ENCODE results near the gene FYB2.

FYB2 gene

DNA sequence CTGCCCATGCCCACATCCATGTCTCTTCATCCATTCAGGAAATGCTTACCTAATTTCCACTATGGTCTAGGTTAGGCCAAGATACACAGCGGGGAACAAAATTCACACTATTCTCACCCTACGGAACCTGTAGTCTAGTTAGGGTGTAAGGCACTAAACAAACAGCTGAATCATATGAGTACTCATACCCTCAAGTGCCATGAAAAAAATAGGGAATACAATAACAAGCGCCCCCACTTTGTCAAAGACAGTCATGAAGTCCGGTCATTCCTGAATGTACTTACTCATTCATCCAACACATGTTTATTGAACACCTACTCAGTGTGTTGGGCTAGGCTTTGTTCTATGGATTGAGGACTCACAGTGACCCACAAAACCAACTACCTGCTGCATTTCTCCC lies 6.2 kb upstream of the FYB2 start:
- TF ChIP-seq, protein P1, sequence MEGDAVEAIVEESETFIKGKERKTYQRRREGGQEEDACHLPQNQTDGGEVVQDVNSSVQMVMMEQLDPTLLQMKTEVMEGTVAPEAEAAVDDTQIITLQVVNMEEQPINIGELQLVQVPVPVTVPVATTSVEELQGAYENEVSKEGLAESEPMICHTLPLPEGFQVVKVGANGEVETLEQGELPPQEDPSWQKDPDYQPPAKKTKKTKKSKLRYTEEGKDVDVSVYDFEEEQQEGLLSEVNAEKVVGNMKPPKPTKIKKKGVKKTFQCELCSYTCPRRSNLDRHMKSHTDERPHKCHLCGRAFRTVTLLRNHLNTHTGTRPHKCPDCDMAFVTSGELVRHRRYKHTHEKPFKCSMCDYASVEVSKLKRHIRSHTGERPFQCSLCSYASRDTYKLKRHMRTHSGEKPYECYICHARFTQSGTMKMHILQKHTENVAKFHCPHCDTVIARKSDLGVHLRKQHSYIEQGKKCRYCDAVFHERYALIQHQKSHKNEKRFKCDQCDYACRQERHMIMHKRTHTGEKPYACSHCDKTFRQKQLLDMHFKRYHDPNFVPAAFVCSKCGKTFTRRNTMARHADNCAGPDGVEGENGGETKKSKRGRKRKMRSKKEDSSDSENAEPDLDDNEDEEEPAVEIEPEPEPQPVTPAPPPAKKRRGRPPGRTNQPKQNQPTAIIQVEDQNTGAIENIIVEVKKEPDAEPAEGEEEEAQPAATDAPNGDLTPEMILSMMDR (IDR thresholded peaks at IDR 0.05; ENCODE audit: borderline replicate concordance, insufficient read depth, low read depth, low read length) = no peak
- H3K4me3 ChIP-seq (ENCODE audit: low read depth, low read length) = no peak overlapping the region

DNA sequence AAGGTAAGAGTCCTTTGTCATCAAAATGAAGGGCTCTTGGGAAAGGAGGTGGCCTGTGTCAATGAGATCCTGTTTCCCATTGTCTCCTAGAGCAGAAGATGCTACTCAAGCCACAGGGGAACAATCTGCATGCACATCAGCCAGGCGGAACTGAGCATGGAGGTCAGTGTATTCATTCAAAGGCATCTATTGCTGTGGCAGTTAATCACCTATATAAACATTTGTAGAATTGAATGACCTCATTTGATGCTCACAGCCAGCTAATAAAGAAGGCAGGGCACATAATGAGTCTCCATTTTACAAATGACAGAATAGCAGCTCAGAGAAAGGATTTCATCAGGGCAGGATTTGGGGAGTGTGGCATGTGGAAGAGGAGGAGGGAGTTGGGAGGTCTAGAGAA lies 5.7 kb upstream of the FYB2 start:
- H3K4me3 ChIP-seq (ENCODE audit: low read depth, low read length) = no peak overlapping the region
- TF ChIP-seq, protein P1 (IDR thresholded peaks at IDR 0.05; ENCODE audit: borderline replicate concordance, insufficient read depth, low read depth, low read length) = no peak

DNA sequence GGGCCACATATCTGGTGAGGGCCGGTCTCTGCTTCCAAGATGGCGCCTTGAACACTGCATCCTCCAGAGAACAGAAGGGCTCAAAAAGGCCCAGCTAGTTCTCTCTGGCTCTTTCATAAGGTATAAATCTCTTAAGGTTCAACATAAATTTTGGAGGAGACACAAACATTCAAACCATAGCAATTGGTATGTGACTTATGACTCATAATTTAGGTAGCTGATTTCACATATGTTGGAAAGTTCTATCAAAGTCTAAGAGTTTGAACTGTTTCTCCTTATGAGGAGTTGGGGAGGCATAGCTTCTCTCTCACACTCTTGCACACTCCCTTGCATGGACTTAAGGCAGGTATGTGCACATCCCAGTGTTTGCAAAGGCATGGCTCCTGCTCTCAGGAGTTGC lies 5.1 kb upstream of the FYB2 start:
- no peak overlapping the region for H3K4me3 ChIP-seq (ENCODE audit: low read depth, low read length)
- TF ChIP-seq, protein P1 (IDR thresholded peaks at IDR 0.05; ENCODE audit: borderline replicate concordance, insufficient read depth, low read depth, low read length) = no peak

DNA sequence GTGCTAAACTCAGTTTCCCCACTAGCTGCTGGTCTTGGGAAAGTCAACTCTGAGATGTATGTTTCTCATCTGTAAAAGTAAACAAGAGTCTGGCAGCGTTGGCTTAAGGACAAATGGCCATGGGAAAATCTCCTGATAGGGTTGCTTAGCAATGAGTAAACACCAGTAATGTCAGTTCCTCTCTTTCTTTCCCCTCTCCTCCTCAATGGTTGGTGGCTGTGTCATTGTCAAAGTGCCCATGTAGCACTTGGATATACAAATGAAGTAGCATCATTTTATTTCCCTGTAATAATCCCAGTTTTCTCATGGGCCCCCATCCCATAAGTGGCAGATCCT lies 2.2 kb upstream of the FYB2 start:
- no peak overlapping the region for H3K4me3 ChIP-seq (ENCODE audit: low read depth, low read length)
- TF ChIP-seq, protein P1 (IDR thresholded peaks at IDR 0.05; ENCODE audit: borderline replicate concordance, insufficient read depth, low read depth, low read length) = no peak

DNA sequence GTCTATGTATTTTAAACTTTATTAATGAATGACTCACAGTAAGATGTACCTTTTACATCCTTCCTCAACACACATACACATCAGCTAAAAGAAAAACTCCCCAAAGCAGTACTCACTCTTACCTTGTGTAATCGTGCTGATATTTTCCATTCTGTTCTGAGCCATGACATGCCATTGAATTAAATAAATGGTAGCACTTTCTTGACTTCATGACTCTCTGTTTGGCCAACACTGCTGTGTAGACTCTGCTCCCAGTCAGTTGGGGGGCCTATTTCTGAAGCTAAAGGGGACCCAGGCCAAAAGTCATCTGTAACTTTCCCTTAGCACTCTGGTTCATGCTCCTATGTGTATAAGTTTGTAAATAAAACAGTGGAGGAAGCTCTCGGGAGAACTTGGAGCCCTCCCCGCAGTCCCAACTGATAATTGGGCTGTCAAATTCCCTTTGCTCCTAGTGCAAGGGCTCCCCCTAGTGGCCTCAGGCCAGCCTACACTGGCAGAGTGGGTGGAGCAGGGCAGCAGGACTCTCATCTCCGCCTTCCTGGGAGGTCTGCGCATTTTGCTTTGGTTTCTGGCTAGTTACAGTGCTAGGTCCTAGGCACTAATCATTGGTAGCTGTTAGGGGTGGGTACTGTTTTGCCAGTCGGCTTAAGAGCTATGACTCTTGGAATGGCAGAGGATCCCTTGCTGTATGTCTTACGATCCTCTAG lies 1.7 kb upstream of the FYB2 start:
- H3K4me3 ChIP-seq (ENCODE audit: low read depth, low read length) = no peak overlapping the region
- TF ChIP-seq, protein P1 (IDR thresholded peaks at IDR 0.05; ENCODE audit: borderline replicate concordance, insufficient read depth, low read depth, low read length) = peak; percentile 96

DNA sequence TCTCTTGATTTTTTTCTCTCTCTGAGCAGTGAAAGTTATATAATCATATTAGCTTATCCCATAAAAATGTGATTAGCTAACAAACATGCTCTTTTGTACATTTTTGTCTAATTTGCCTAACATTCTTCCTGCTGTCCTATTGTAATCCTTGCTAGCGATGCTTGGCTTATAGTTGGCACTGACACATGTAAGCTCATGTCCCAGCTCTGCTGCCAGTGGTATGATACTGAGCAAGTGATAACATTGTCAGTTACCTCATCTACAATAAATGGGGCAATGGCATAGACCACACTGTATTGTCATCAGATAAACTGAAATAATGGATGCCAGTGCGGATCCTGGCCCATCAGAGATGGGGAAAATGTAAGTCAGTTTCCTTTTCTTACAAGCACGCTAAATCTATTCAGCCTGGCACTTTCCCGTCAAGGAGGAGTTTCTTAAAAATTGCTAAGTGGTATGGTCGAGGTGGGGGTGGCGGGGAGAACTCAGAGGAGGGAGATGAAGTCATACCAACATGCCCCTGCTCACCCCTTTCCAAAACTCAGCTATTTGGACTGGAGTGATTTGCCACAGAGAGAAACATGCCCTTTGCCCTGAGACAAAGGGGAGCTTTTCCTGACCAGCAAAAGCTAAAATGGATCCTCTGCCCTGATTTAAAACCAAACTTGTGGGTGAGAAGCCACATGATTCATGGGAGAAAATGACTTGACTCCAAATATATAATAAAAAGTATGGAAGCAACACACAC lies 1.3 kb downstream of the FYB2 start:
- TF ChIP-seq, protein P1 (IDR thresholded peaks at IDR 0.05; ENCODE audit: borderline replicate concordance, insufficient read depth, low read depth, low read length) = no peak
- no peak overlapping the region for H3K4me3 ChIP-seq (ENCODE audit: low read depth, low read length)

DNA sequence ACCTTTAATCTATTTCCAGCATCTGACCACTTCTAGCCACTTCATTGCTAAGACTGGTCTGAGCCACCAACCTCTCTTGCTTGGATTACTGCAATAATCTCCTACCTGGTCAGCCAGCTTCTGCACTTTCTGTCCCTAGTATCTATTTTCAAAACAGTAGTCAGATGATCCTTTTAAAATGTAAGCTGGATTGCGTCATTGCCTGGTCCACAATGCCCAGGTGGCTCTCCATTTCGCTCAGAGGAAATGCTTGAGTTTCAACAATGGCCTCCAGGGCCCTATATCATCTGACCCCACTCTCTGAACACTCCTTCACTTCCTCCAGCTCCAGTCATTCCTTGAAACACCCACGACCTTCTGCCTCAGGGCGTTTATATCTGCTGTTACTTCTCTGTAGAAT lies 2.3 kb downstream of the FYB2 start:
- TF ChIP-seq, protein P1 (IDR thresholded peaks at IDR 0.05; ENCODE audit: borderline replicate concordance, insufficient read depth, low read depth, low read length) = no peak

More for the DNA sequence above, 2.3 kb downstream of the FYB2 start:
- H3K4me3 ChIP-seq (ENCODE audit: low read depth, low read length) = no peak overlapping the region
